ENCODE results near the gene TRPC4. TPM values are rescaled to one million over a fixed set of nuclear protein-coding genes. Genes with fewer than 3 reads are reported as not detected.
A peak's percentile ranks its signal among the peaks of the same experiment; 100 is the strongest.

Gene TRPC4
- total RNA-seq, 1 donor from 2014 or later = 7.5 TPM

GRCh38 chr13:37795326-37795725 is 74.2 kb downstream of the TRPC4 start:
- Mint-ChIP-seq H3K4me3 (no peak overlapping the region), H3K36me3 (no peaks in the 10 kb centered on the region), H3K27ac (no peak overlapping the region), H3K9me3 (no peaks in the 10 kb centered on the region), H3K4me1 (peaks cover 23% of the 10 kb centered on the region), H3K27me3 (ENCODE audit: low read depth) (no peaks in the 10 kb centered on the region)
- no peak for TF ChIP-seq CTCF (IDR thresholded peaks at IDR 0.05; ENCODE audit: unreplicated experiment)
- no peak for DNase-seq (ENCODE audit: low spot score in 2 of 2, unreplicated experiment in 2 of 2)

- Mint-ChIP-seq H3K27ac (no peak overlapping the region), H3K4me1 (peaks cover 17% of the 10 kb centered on the region), H3K9me3 (no peaks in the 10 kb centered on the region), H3K27me3 (ENCODE audit: low read depth) (no peaks in the 10 kb centered on the region), H3K36me3 (no peaks in the 10 kb centered on the region), H3K4me3 (no peak overlapping the region)
- no peak for DNase-seq (ENCODE audit: low spot score in 2 of 2, unreplicated experiment in 2 of 2)
- no peak for TF ChIP-seq CTCF (IDR thresholded peaks at IDR 0.05; ENCODE audit: unreplicated experiment)
These were observed 77.9 kb downstream of the TRPC4 start for GRCh38 chr13:37791699-37792098.

- Mint-ChIP-seq H3K9me3 (no peaks in the 10 kb centered on the region), H3K27me3 (ENCODE audit: low read depth) (no peaks in the 10 kb centered on the region), H3K4me3 (no peak overlapping the region), H3K27ac (no peak overlapping the region), H3K36me3 (no peaks in the 10 kb centered on the region), H3K4me1 (peaks cover 11% of the 10 kb centered on the region)
- TF ChIP-seq CTCF (IDR thresholded peaks at IDR 0.05; ENCODE audit: unreplicated experiment) = no peak
- DNase-seq (ENCODE audit: low spot score in 2 of 2, unreplicated experiment in 2 of 2) = no peak
These were observed 81.2 kb downstream of the TRPC4 start for GRCh38 chr13:37788346-37788745.

- no peak for TF ChIP-seq CTCF (IDR thresholded peaks at IDR 0.05; ENCODE audit: unreplicated experiment)
- Mint-ChIP-seq H3K4me3 (no peak overlapping the region), H3K36me3 (no peaks in the 10 kb centered on the region), H3K27ac (no peak overlapping the region), H3K4me1 (peaks cover 30% of the 10 kb centered on the region), H3K9me3 (no peaks in the 10 kb centered on the region), H3K27me3 (ENCODE audit: low read depth) (no peaks in the 10 kb centered on the region)
- no peak for DNase-seq (ENCODE audit: low spot score in 2 of 2, unreplicated experiment in 2 of 2)
These were observed 91.9 kb downstream of the TRPC4 start for GRCh38 chr13:37777676-37778075.

GRCh38 chr13:37775871-37776270 is 93.7 kb downstream of the TRPC4 start:
- Mint-ChIP-seq H3K36me3 (no peaks in the 10 kb centered on the region), H3K27ac (peak overlapping the region; percentile 73)

More at GRCh38 chr13:37775871-37776270, 93.7 kb downstream of the TRPC4 start:
- DNase-seq (ENCODE audit: low spot score in 2 of 2, unreplicated experiment in 2 of 2) = no peak
- Mint-ChIP-seq H3K4me1 (peaks cover 18% of the 10 kb centered on the region), H3K9me3 (no peaks in the 10 kb centered on the region), H3K27me3 (ENCODE audit: low read depth) (no peaks in the 10 kb centered on the region), H3K4me3 (no peak overlapping the region)
- TF ChIP-seq CTCF (IDR thresholded peaks at IDR 0.05; ENCODE audit: unreplicated experiment) = no peak
